Measurements from ENCODE around the gene SYT13.

Gene SYT13

DNA sequence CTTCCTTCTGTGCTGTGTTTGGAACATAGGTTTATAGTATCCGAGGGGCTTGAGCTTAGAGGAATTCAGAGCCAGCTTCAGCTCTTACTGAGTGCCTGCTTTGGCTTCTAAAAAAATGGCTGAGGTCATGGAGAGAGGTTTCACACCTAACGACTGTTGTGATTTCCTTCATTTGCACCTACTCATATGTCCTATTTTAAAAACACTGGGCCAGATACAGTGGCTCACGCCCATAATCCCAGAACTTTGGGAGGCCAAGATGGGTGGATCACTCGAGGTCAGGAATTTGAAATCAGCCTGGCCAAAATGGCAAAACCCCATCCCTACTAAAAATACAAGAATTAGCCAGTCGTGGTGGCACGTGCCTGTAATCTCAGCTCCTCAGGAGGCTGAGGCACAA lies 38.3 kb upstream of the SYT13 start:
- Histone ChIP-seq H3K36me3 (ENCODE audit: low read depth) (no peaks in the 10 kb centered on the region), H3K9me3 (ENCODE audit: severe bottlenecking) (no peaks in the 10 kb centered on the region), H3K27me3 (ENCODE audit: insufficient read depth, poor library complexity, severe bottlenecking) (peaks cover 14% of the 10 kb centered on the region), H3K4me3 (ENCODE audit: severe bottlenecking) (no peak overlapping the region), H3K27ac (ENCODE audit: poor library complexity, severe bottlenecking) (no peak overlapping the region), H3K4me1 (ENCODE audit: insufficient read depth, poor library complexity, severe bottlenecking) (no peaks in the 10 kb centered on the region)
- ATAC-seq (ENCODE audit: low read depth) = no peak
- no peak for DNase-seq (ENCODE audit: low spot score)
- TF ChIP-seq CTCF (IDR thresholded peaks at IDR 0.05; ENCODE audit: poor library complexity, severe bottlenecking) = no peak

GRCh38 chr11:45323601-45324249 lies 37.6 kb upstream of the SYT13 start:
- H3K4me1 ChIP-seq (ENCODE audit: insufficient read depth, poor library complexity, severe bottlenecking) = no peaks in the 10 kb centered on the region
- H3K27ac ChIP-seq (ENCODE audit: poor library complexity, severe bottlenecking) = no peak overlapping the region
- peaks cover 14% of the 10 kb centered on the region for H3K27me3 ChIP-seq (ENCODE audit: insufficient read depth, poor library complexity, severe bottlenecking)
- H3K4me3 ChIP-seq (ENCODE audit: severe bottlenecking) = no peak overlapping the region
- TF ChIP-seq CTCF (IDR thresholded peaks at IDR 0.05; ENCODE audit: poor library complexity, severe bottlenecking) = no peak
- ATAC-seq (ENCODE audit: low read depth) (no peak), DNase-seq (ENCODE audit: low spot score) (no peak)
- H3K36me3 ChIP-seq (ENCODE audit: low read depth) = no peaks in the 10 kb centered on the region
- no peaks in the 10 kb centered on the region for H3K9me3 ChIP-seq (ENCODE audit: severe bottlenecking)

DNA sequence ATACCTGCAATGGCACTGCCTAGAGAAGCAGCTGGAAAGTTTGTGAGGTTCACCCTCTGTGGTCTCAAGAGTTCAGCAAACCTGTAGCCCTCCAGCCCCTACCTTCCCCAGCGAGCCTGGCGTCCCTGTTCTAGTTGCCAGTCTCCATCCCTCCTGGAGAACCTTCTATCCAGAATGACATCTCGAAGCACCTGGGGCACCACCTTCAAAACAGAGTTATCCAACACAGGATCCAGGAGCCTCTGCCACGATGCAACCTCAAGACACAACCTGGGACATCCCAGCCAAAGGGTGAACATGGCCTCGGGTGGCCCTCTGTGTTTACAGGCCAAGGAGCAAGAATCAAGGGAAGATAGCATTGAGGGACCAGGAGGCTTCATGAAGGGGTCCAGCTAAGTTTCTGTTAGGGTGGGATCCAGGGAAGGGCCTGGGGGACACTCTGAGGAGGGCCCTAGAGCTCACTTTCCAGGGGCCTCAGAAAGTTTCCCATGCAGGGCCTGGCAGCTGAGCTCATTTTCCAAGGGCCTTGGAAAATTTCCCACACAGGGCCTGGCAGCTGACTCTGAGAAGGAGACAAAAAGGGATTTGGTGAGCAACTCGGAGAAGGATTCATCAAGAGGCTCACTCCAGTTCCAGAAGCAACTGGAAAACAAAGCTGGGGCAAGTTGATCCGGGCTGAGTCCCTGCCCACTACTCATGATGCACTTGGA lies 36.9 kb upstream of the SYT13 start:
- H3K36me3 ChIP-seq (ENCODE audit: low read depth) = no peaks in the 10 kb centered on the region
- no peaks in the 10 kb centered on the region for H3K4me1 ChIP-seq (ENCODE audit: insufficient read depth, poor library complexity, severe bottlenecking)
- TF ChIP-seq CTCF (IDR thresholded peaks at IDR 0.05; ENCODE audit: poor library complexity, severe bottlenecking) = no peak
- no peak for ATAC-seq (ENCODE audit: low read depth)
- H3K27me3 ChIP-seq (ENCODE audit: insufficient read depth, poor library complexity, severe bottlenecking) = peaks cover 14% of the 10 kb centered on the region
- H3K4me3 ChIP-seq (ENCODE audit: severe bottlenecking) = no peak overlapping the region
- H3K9me3 ChIP-seq (ENCODE audit: severe bottlenecking) = no peaks in the 10 kb centered on the region
- DNase-seq (ENCODE audit: low spot score) = no peak
- H3K27ac ChIP-seq (ENCODE audit: poor library complexity, severe bottlenecking) = no peak overlapping the region

DNA sequence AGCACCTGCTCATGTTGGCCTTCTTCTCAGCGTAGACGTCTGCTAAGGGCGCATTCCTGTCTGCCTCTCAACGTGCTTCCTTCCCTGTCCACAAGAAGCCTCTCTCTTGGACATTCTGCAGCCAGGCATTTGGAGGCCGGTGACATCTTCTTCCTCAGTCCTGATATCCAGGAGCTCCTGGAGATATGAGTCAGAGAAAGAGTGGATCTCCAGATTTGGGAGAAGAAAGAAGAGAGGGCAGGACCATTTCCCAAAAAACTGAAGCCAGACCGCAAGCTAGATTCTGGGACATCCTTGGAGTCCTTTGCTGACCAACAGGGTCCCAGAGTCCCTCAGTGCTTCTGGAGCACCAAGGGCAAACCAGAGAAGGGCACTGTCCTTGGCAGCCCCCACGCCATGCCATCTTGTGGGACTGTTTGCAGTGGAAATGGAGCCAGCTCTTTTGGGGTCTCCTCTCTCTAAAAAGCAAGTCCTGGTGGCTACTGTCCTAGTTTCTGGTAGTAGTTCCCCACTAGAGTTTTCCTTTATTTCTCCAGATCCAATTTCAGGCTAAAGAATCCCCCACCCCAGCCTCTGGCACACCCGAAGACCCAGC lies 36.1 kb upstream of the SYT13 start:
- Histone ChIP-seq H3K27ac (ENCODE audit: poor library complexity, severe bottlenecking) (no peak overlapping the region), H3K27me3 (ENCODE audit: insufficient read depth, poor library complexity, severe bottlenecking) (peaks cover 14% of the 10 kb centered on the region), H3K4me3 (ENCODE audit: severe bottlenecking) (no peak overlapping the region), H3K36me3 (ENCODE audit: low read depth) (no peaks in the 10 kb centered on the region), H3K9me3 (ENCODE audit: severe bottlenecking) (no peaks in the 10 kb centered on the region), H3K4me1 (ENCODE audit: insufficient read depth, poor library complexity, severe bottlenecking) (no peaks in the 10 kb centered on the region)
- no peak for ATAC-seq (ENCODE audit: low read depth)
- TF ChIP-seq CTCF (IDR thresholded peaks at IDR 0.05; ENCODE audit: poor library complexity, severe bottlenecking) = no peak
- no peak for DNase-seq (ENCODE audit: low spot score)

GRCh38 chr11:45321669-45322068 lies 35.5 kb upstream of the SYT13 start:
- no peak for DNase-seq (ENCODE audit: low spot score)
- H3K36me3 ChIP-seq (ENCODE audit: low read depth) = no peaks in the 10 kb centered on the region
- no peak overlapping the region for H3K27ac ChIP-seq (ENCODE audit: poor library complexity, severe bottlenecking)
- no peak for TF ChIP-seq CTCF (IDR thresholded peaks at IDR 0.05; ENCODE audit: poor library complexity, severe bottlenecking)
- no peak for ATAC-seq (ENCODE audit: low read depth)
- peaks cover 14% of the 10 kb centered on the region for H3K27me3 ChIP-seq (ENCODE audit: insufficient read depth, poor library complexity, severe bottlenecking)
- H3K4me3 ChIP-seq (ENCODE audit: severe bottlenecking) = no peak overlapping the region
- no peaks in the 10 kb centered on the region for H3K9me3 ChIP-seq (ENCODE audit: severe bottlenecking)
- no peaks in the 10 kb centered on the region for H3K4me1 ChIP-seq (ENCODE audit: insufficient read depth, poor library complexity, severe bottlenecking)

Measured in RWPE2 (cell line).